Stimulated activated CD4-positive, alpha-beta T cell treated with anti-CD3 and anti-CD28 coated beads, Interleukin-15, amount 100 ng/mL, for 24 hours (primary cell): ENCODE measurements around the gene CYP2C19.
"Not testable (repeated sequence)": the region's sequence is repeated elsewhere in the genome, so short reads cannot be mapped to it uniquely, and the experiment has no call there.

ENCODE experiments used
- DNase-seq: peaks from one replicate; pipeline ENCODE4 v3.0.0-alpha.2; 2020

The CYP2C19 gene

DNA sequence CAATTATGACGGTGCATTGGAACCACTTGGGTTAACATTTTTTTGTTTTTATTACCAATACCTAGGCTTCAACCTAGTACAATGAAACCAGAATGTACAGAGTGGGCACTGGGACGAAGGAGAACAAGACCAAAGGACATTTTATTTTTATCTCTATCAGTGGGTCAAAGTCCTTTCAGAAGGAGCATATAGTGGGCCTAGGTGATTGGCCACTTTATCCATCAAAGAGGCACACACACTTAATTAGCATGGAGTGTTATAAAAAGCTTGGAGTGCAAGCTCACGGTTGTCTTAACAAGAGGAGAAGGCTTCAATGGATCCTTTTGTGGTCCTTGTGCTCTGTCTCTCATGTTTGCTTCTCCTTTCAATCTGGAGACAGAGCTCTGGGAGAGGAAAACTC lies at the start of gene CYP2C19:
Gene CYP2C19, plus strand, starts transcription at position 289 of the 400 bp plus-strand sequence. Its CDS starts 25 bp downstream, at position 314.
- DNase-seq, result no peak

DNA sequence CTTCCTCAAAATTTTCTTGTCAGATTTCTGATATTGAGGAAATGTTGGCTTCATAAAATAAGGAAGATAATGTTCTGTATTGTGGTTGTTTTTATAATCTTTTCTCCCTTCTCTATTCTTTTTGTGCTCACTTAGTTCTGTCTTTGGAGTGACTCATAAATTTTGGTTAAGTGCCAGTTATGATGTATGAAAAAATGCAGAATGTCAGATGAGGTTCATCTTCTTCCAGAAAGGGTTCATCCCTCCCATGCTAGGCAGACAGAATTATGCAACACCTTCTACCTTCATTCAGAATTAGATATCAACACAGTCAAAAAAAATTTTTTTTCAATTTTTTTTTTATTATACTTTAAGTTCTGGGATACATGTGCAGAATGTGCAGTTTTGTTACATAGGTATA lies 36.6 kb upstream of the CYP2C19 start:
- no peak for DNase-seq

DNA sequence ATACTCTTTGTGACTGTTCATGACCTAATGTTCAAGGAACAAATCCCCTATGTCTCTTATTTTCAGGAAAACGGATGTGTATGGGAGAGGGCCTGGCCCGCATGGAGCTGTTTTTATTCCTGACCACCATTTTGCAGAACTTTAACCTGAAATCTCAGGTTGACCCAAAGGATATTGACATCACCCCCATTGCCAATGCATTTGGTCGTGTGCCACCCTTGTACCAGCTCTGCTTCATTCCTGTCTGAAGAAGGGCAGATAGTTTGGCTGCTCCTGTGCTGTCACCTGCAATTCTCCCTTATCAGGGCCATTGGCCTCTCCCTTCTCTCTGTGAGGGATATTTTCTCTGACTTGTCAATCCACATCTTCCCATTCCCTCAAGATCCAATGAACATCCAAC lies 27.3 kb upstream of the CYP2C19 start:
- no peak for DNase-seq

DNA sequence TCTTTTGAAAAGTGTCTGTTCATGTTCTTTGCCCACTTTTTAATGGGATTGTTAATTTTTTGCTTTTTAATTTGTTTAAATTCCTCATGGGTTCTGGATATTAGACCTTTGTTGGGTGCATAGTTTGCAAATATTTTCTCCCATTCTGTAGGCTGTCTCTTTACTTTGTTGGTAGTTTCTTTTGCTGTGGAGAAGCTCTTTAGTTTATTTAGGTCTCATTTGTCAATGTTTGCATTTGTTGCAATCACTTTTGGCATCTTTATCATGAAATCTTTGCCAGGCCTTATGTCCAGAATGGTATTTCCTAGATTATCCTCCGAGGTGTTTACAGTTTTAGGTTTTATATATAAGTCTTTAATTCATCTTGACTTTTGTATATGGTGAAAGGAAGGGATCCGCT lies 23.9 kb upstream of the CYP2C19 start:
- no peak for DNase-seq

DNA sequence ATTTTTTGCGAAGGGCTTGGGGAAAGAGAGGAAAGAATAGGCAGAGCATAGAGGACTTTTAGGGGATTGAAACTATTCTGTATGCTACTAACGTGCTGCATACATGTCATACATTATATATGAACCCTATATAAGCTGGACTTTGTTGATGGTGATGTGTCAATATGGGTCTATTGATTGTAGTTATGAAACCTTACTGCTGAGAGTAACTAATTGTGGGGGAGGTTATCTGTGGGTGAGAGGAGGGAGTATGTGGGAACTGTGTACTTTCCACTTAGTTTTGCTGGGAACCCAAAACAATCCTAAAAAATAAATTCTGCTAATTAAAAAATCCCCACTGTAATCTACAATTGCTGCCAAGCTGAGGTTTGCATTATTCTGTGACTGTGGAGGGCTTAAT lies 15.3 kb upstream of the CYP2C19 start:
- DNase-seq, result no peak

DNA sequence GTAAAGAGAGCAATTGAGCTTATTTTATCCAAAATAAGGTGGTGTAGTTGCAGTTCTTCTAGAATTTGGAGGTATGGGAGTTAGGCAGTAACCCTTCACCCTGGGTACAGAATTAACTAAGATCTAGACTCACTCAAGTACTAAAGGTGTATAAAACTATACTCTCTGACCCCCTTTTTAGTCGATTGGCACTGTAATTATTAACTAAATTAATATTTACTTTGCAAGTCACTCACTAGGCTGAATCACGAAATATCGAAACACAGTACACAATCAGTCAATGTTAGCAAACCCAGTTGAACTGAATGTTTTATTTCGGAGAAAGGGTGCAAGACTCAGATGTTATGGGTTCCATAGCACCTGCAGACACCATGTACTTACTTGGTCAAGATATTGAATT lies 14.6 kb upstream of the CYP2C19 start:
- DNase-seq, result no peak

DNA sequence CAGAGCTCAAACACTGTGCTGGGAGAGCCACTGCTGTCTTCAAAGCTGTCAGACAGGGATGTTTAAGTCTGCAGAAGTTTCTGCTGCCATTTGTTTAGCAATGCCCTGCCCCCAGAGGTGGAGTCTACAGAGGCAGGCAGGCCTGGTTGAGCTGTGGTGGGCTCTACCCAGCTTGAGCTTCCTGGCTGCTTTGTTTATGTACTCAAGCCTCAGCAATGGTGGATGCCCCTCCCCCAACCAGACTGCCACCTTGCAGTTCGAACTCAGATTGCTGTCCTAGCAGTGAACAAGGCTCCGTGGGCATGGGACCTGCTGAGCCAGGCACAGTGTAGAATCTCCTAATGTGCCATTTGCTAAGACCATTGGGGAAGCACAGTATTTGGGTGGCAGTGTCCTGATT lies 4.6 kb upstream of the CYP2C19 start:
- DNase-seq, result no peak

DNA sequence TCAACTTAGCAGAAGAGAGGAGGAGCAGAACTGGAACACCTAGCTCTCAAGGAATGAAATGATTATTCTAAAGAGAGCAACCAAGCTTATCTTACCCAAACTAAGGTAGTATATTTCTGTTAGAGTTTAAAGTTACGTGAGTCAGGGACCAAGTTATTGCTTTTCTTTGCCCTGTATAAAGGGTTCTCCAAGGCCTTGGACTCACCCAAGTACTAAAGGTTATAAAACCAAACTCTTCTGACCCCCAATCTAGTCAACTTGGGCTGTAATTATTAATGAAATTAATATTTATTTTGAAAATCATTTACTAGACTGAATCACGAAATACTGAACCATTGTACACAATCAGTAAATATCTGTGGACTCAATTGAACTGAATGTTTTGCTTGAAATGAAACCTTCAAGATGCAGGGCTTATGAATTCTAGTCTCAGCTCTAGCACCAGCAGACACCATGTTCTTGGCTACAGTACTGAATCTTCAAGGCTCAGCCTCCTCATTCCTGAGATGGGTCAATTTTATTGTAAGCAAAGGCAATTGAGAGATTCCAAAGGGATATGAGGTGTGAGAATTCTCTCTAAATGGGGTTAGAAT lies 1.8 kb upstream of the CYP2C19 start:
- no peak for DNase-seq

DNA sequence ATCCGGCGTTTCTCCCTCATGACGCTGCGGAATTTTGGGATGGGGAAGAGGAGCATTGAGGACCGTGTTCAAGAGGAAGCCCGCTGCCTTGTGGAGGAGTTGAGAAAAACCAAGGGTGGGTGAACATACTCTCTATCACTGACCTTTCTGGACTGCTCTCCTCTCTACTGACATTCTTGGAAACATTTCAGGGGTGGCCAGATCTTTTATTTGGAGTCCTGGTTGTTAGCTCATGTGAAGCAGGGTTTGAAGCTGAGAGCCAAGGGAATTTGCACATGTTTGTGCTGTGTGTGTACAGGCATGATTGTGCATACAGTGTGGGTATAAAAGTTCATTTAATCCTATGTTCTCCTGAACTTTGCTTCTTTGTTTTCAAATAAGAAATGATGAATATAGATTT lies 12.9 kb downstream of the CYP2C19 start:
- not testable (repeated sequence) for DNase-seq

DNA sequence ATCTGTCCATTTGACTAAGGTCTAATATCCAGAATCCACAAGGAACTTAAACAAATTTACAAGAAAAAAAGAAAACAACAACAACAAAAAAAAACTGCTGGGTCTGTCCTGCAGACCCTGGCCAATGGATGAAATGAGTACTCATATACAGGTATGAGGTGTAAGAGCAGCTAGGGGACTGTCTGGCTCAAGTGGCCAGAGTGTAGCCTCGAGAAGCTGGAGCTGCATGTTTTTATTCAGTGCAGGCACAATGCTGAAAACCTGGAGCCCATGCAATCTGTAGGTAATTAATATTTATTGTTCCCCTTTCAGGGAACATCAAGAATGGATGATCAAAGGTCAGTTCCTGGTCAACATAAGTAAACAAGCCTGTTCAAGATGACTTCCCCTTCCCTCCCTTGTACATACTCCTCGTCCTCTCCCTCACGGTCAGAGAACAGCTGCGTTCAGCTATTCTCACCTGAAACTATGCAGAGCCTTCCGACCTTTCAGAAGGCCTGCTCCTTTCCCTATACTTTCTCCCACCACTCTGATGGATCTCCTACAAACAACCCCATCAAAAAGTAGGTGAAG lies 15.5 kb downstream of the CYP2C19 start:
- no peak for DNase-seq

DNA sequence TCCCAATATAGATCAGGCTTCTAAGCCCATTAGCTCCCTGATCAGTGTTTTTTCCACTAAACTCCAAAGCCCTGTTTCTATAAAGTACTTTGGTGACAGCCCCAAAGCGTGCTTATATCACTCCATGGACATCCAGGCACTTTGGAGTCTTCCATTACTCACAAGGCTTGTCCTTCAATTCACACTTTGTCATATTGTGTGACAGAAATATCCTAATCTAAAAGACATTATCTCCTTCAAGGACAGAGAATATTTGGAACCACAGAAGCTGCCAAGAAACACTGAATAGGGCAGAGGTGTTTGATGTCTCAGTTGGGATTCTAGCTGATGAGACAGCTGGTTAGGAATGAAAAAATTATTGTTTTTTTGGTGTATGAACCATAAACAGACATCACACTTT lies 18.4 kb downstream of the CYP2C19 start:
- no peak for DNase-seq

DNA sequence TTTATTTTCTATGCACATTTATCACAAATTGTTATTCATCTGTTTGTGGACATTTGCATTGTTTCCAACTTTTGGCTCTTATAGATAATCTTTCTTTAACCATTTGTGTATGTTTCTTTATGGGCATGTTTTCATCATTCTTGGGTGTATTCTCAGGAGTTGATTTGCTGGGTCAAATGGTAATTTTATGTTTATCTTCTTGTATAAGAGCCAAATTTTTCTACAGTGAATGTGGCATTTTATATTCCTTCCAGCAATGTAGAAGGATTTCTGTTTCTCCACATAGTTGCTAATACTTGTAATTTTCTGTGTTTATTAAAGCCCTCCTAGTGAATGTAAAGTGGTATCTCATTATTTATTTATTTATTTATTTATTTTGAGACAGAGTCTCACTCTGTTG lies 21.8 kb downstream of the CYP2C19 start:
- no peak for DNase-seq

DNA sequence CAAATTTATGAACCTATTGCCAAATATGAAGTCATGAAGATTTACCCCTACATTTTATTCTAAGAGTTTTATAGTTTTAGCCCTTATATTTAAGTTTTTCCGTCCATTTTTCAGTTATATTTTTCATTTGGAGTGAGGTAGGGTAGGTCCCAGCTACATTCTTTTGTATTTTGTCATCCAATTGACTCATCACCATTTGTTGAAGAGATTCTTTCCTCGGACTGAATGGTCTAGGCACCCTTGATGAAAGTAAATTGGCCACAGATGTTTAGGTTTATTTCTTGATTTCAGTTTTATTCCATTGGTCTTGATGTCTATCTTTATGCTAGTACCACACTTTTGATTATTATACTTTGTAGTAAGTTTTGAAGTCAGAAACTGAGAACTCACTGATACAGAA lies 22.7 kb downstream of the CYP2C19 start:
- no peak for DNase-seq

DNA sequence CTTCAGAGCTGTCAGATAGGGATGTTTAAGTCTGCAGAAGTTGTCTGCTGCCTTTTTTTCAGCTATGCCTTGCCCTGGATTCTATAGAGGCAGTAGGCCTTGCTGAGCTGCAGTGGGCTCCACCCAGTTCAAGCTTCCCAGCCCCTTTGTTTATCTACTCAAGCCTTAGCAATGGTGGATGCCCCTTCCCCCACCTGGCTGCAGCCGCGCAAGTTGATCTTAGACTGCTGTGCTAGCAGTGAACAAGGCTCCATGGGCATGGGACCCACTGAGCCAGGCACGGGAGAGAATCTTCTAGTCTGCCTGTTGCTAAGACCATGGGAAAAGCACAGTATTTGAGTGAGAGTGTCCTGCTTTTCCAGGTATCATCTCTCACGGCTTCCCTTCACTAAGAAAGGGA lies 38.1 kb downstream of the CYP2C19 start:
- not testable (repeated sequence) for DNase-seq

DNA sequence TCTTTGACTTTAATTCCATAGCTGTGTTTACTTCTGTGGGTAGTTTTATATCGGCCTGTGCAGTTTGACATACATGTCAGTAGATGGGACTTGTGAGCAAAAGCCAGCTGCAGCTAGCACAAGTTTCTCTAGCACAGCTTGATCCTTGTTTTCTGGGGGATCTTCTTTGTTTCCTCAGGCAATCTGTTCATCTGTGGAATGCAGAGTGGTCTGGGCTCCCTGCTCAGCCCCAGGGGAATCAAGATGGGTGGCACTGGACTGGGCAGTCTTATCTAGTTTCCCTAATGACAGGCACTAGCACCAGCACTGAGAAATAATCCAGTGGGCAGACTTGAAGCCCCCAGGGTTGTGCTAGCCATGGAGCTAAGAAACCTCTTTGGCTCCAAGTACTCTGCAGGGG lies 40.8 kb downstream of the CYP2C19 start:
- no peak for DNase-seq

DNA sequence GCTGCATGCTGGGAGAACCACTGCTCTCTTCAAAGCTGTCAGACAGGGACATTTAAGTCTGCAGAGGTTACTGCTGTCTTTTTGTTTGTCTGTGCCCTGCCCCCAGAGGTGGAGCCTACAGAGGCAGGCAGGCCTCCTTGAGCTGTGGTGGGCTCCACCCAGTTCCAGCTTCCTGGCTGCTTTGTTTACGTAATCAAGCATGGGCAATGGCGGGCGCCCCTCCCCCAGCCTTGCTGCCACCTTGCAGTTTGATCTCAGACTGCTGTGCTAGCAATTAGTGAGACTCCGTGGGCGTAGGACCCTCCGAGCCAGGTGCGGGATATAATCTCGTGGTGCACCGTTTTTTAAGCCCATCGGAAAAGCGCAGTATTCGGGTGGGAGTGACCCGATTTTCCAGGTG lies 67.5 kb downstream of the CYP2C19 start:
- not testable (repeated sequence) for DNase-seq

DNA sequence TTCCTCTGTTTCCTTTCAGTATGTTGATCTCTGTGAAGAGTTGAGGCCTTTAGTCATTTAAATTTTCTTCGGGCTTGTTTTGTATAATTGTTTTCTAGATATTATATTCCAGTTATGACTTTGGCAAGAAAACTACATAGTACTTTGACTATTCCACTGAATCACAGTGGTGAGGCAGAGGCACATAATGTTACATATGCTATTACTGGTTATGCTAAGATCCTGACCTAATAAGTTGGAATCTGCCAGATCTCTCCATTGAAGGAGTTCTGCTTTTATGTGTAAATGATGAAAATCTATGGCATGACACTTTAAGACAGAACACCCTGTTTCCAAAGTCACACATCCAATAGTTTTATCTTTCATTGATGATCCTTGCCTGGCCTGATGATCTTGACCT lies 83.7 kb downstream of the CYP2C19 start:
- DNase-seq, result no peak

DNA sequence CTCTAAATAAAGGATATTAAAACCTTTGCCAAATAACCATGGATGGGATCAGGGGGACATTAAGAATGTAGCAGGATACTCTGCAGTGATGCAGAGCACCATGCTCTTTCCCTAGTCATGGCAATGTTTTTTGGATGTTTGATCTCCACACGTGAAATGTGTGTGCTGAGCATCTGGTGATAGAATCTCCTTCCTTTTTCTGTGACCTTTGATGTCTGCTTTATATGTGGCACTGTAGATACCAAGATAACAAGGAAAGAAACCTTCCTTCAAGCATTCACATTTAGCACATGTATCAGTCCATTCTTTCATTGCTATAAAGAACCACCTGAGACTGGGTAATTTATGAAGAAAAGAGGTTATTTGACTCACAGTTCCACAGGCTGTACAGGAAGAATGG lies 88.3 kb downstream of the CYP2C19 start:
- DNase-seq, result no peak

DNA sequence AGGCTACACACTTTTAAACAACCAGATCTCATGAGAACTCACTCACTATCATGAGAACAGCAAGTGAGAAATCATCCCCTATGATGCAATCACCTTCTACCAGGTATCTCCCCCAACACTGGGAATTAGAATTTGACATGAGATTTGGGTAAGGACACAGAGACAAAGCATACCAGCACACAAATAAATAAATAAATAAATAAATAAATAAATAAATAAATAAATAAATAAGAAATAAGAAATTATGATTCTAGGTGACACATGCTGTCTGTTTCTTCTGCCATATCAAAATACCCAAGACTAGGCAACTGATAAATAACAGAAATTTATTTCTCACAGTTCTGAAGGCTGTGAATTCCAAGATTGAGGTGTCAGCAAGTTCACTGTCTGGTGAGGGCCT lies 88.8 kb downstream of the CYP2C19 start:
- no peak for DNase-seq

DNA sequence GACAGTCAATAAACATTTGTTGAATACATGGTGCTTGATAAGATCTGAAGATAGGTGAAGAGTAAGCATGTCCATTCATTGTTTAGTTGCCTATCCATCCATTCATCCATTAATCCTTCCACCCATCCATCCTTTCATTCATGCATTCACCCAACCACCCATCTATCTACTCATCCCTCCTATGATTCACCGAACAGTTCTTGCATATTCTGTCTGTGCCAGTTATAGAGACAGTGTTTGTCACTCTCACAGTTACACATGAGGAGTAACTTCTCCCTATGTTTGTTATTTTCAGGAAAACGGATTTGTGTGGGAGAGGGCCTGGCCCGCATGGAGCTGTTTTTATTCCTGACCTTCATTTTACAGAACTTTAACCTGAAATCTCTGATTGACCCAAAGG lies 90.0 kb downstream of the CYP2C19 start:
- no peak for DNase-seq

DNA sequence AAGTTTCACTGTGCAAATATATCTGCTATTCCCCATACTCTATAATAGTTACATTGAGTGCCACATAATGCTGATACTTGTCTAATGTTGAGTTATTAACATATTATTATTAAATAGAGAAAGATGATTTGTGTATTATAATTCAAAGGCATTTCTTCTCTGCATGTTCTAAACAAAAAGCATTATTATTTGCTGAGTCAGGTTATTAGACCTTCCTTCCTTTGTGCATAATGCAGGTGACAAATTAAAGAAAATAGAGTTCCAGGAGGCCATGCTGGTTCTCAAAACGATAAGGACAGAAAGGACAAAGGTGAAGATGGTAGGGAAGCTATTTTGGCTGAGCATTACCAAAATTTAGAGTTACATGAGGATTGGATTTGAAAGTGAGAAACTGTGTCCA lies 90.6 kb downstream of the CYP2C19 start:
- no peak for DNase-seq

DNA sequence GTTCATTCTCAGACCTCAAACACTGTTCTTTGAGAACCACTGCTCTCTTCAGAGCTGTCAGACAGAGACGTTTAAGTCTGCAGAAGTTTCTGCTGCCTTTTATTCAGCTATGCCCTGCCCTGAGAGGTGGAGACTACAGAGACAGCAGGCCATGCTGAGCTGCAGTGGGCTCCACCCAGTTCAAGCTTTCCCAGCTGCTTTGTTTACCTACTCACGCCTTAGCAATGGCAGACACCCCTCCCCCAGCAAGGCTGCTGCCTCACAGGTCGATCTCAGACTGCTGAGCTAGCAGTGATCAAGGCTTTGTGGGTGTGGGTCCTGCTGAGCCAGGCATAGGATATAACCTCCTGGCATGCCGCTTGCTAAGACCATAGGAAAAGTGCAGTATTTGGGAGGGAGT lies 95.5 kb downstream of the CYP2C19 start:
- no peak for DNase-seq

DNA sequence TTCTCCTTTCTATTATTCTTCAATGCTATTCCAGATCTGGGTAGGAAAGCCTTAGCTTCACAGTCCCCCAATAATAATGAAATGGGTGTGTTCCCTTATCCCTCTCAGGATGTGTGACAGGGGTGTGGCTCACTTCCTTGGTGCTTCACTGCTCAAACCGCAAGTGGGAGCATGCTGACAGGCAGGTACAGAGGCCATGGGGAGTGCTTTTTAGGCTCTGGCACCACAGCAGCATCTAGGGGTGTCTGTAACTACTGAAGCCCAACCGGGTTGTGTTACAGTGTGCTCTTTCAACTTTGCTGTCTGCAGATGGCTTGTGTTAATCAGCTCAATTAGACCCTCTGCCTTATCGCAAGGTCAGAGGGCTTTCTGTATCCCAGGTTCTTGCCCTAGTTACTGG lies 96.6 kb downstream of the CYP2C19 start:
- no peak for DNase-seq

DNA sequence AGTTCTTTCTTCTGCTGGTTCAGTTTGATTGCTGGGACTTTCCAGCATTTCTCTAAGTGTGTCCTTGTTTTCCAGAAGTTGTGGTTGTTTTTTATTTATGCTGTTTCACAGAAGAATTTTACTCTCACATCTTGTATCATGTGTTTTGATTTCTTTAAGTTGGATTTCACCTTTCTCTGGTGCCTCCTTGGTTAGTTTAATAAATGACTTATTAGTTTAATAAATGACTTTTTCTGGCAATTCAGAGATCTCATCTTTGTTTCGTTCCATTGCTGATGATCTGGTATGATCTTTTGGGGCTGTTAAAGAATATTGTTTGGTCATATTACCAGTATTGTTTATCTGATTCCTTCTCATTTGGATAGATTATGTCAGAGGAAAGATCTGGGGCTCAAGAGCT lies 116.2 kb downstream of the CYP2C19 start:
- no peak for DNase-seq

DNA sequence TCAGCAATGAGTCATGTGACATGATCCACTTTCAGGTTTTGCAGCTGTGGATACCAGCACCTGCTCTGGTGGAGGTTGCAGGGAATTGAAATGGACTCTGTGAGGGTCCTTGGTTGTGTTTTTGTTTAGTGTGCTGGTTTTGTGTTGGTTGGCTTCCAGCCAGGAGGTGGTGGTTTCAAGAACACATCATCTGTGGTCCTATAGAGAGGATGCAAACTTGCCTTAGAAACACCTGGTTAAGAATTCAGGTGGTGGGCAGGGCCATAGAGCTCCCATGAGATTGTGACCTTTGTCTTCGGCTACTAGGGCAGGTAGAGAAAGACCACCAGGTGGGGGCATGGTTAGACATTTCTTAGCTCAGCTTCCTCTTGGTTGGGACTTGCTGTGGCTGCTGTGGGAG lies 116.7 kb downstream of the CYP2C19 start:
- no peak for DNase-seq

DNA sequence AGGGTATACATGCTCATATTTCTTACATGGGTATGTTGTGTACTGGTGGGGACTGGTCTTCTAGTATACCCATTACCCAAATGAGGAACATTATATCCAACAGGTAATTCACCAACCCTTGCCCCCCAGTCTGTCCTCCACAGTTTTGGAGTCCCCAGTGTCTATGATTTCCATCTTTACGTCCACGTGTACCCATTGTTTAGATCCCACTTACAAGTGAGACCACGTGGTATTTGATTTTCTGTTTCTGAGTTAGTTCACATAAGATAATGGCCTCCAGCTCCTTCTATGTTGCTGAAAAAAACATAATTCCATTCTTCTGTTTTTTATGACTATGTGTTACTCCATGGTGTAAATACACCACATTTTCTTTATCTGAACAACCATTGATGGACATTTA lies 126.6 kb downstream of the CYP2C19 start:
- no peak for DNase-seq
